ENCODE measurements around the gene SDC4. TPM values are rescaled to one million over a fixed set of nuclear protein-coding genes. Genes with fewer than 3 reads are reported as not detected.
A peak's percentile ranks its signal among the peaks of the same experiment; 100 is the strongest.

SDC4 gene
- total and polyA plus RNA-seq, 4 donors: 19.2 to 114 (median 50.9) TPM

DNA sequence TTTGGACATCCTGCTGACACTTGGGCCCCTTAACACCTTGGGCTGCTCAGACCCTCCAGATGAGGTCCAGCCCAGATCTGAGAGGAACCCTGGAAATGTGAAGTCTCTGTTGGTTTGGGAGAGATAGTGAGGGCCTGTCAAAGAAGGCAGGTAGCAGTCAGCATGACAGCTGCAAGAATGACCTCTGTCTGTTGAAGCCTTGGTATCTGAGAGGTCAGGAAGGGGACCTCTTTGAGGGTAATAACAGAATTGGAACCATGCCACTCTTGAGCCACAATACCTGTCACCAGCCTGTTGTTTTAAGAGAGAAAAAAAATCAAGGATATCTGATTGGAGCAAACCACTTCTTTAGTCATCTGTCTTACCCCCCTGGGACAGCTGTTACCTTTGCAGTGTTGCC is 18.9 kb upstream of the SDC4 start:
- Histone ChIP-seq H3K9me3 (ENCODE audit: control insufficient read depth, low read length) (no peaks in the 10 kb centered on the region), H3K27me3 (ENCODE audit: control insufficient read depth in 1 of 2, insufficient read depth in 2 of 2, low read length in 1 of 2) (no peaks in the 10 kb centered on the region), H3K36me3 (ENCODE audit: control insufficient read depth in 1 of 2, insufficient read depth in 2 of 2, low read length in 1 of 2) (peaks cover 3 to 11% of the 10 kb centered on the region in 2 donors), H3K4me1 (ENCODE audit: control insufficient read depth in 1 of 2, insufficient read depth in 2 of 2, low read length in 2 of 2) (no peaks in the 10 kb centered on the region), H3K27ac (ENCODE audit: low read depth in 1 of 2, low read length in 2 of 2) (no peak overlapping the region), H3K4me3 (ENCODE audit: low read length in 2 of 2) (no peak overlapping the region)
- intact Hi-C loops (cut with DNase I): no loop called here
- ATAC-seq (ENCODE audit: low FRiP score) (no peak), DNase-seq (no peak)

DNA sequence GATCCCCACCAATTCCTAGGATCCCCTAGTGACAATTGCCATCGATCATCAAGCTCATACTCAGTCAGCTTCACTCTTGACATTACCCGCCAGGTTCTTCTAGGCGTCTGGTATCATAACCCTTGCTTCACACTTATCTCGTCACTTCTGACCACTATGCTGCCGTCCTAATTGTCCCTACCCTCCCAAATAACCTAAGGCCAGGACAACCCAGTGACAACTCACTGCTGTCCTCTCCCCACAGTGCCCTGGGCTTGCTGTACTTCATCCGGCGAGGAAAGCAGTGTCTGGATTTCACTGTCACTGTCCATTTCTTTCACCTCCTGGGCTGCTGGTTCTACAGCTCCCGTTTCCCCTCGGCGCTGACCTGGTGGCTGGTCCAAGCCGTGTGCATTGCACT is 18.4 kb upstream of the SDC4 start:
- peaks cover 3 to 11% of the 10 kb centered on the region in 2 donors for H3K36me3 ChIP-seq (ENCODE audit: control insufficient read depth in 1 of 2, insufficient read depth in 2 of 2, low read length in 1 of 2)
- no peak for DNase-seq

GRCh38 chr20:45366192-45366591 is 18.0 kb upstream of the SDC4 start:
- Histone ChIP-seq H3K4me3 (ENCODE audit: low read length in 2 of 2) (no peak overlapping the region), H3K9me3 (ENCODE audit: control insufficient read depth, low read length) (no peaks in the 10 kb centered on the region), H3K4me1 (ENCODE audit: control insufficient read depth in 1 of 2, insufficient read depth in 2 of 2, low read length in 2 of 2) (no peaks in the 10 kb centered on the region), H3K27me3 (ENCODE audit: control insufficient read depth in 1 of 2, insufficient read depth in 2 of 2, low read length in 1 of 2) (no peaks in the 10 kb centered on the region), H3K27ac (ENCODE audit: low read depth in 1 of 2, low read length in 2 of 2) (no peak overlapping the region), H3K36me3 (ENCODE audit: control insufficient read depth in 1 of 2, insufficient read depth in 2 of 2, low read length in 1 of 2) (peaks cover 3 to 11% of the 10 kb centered on the region in 2 donors)
- DNase-seq (no peak), ATAC-seq (ENCODE audit: low FRiP score) (no peak)
- WGBS, 2 donors: 46 to 63% methylated on average over 1 of the region's 1 CpG
- intact Hi-C loops (cut with DNase I): no loop called here

More for the DNA sequence above, 18.4 kb upstream of the SDC4 start:
- intact Hi-C loops (cut with DNase I): no loop called here
- ATAC-seq (ENCODE audit: low FRiP score): no peak
- Histone ChIP-seq H3K4me3 (ENCODE audit: low read length in 2 of 2) (no peak overlapping the region), H3K27me3 (ENCODE audit: control insufficient read depth in 1 of 2, insufficient read depth in 2 of 2, low read length in 1 of 2) (no peaks in the 10 kb centered on the region), H3K9me3 (ENCODE audit: control insufficient read depth, low read length) (no peaks in the 10 kb centered on the region), H3K27ac (ENCODE audit: low read depth in 1 of 2, low read length in 2 of 2) (no peak overlapping the region), H3K4me1 (ENCODE audit: control insufficient read depth in 1 of 2, insufficient read depth in 2 of 2, low read length in 2 of 2) (no peaks in the 10 kb centered on the region)
- WGBS, 2 donors: 83 to 91% methylated on average over 11 of the region's 11 CpGs

GRCh38 chr20:45365444-45365970 is 17.3 kb upstream of the SDC4 start:
- intact Hi-C loops (cut with DNase I): no loop called here
- H3K27ac ChIP-seq (ENCODE audit: low read depth in 1 of 2, low read length in 2 of 2): no peak overlapping the region

DNA sequence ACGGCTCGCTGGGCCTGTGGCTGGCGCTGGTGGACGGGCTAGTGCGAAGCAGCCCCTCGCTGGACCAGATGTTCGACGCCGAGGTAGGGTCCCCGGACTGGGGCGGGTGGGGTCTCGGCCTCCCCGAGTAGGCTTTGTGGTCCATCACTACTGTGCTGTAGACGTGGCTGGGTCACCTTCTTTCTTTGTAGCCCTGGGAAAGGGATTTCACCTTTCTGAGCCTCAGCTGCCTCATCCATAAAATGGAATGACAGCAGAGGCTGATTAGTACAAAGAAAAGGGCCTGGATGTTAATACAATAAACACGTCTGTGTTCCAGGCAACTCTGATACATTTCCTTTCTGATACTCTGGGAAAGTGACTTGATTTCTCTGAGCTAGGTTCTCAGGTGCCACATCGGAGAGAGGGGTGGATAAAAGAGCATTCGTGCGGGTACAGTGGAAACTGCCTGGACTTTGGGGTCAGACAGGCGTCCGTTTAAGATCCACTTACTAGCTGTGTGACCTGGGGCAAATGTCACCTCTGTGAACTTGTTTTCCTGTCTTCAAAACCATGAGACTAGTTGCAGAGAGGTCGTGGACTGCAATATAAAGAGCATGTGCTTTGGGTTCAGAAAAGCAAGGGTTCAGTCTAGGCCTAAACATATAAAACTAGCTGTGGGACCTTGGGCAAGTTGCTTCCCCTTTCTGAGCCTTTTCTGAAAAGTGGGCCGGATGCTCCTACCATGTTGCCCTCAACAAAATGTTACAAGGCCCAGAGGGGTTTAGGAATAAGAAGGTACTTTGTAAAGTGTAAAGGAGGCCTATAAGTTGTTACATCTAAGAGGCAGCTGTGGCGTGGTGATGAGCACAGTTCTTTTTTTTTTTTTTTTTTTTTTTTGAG is 15.6 kb upstream of the SDC4 start:
- Histone ChIP-seq H3K27ac (ENCODE audit: low read depth in 1 of 2, low read length in 2 of 2) (no peak overlapping the region), H3K4me1 (ENCODE audit: control insufficient read depth in 1 of 2, insufficient read depth in 2 of 2, low read length in 2 of 2) (peaks cover 0 to 1% of the 10 kb centered on the region in 2 donors), H3K4me3 (ENCODE audit: low read length in 2 of 2) (peak overlapping the region; percentile 32 to 59), H3K27me3 (ENCODE audit: control insufficient read depth in 1 of 2, insufficient read depth in 2 of 2, low read length in 1 of 2) (no peaks in the 10 kb centered on the region), H3K36me3 (ENCODE audit: control insufficient read depth in 1 of 2, insufficient read depth in 2 of 2, low read length in 1 of 2) (peaks cover 3 to 11% of the 10 kb centered on the region in 2 donors), H3K9me3 (ENCODE audit: control insufficient read depth, low read length) (no peaks in the 10 kb centered on the region)
- intact Hi-C loops (cut with DNase I): loop anchor here (1.0 to 5.0 kb wide), 2 partner anchors 16 to 42 kb away; partner anchors contain the start of gene SDC4 (in 1 of the 2)
- 18 to 20% methylated on average over 23 of the region's 23 CpGs for WGBS, 2 donors
- DNase-seq (no peak), ATAC-seq (ENCODE audit: low FRiP score) (no peak)

More at GRCh38 chr20:45365444-45365970, 17.3 kb upstream of the SDC4 start:
- ATAC-seq (ENCODE audit: low FRiP score) (no peak), DNase-seq (no peak)
- no peak overlapping the region for H3K4me3 ChIP-seq (ENCODE audit: low read length in 2 of 2)
- H3K27me3 ChIP-seq (ENCODE audit: control insufficient read depth in 1 of 2, insufficient read depth in 2 of 2, low read length in 1 of 2): no peaks in the 10 kb centered on the region
- peaks cover 3 to 11% of the 10 kb centered on the region in 2 donors for H3K36me3 ChIP-seq (ENCODE audit: control insufficient read depth in 1 of 2, insufficient read depth in 2 of 2, low read length in 1 of 2)
- H3K4me1 ChIP-seq (ENCODE audit: control insufficient read depth in 1 of 2, insufficient read depth in 2 of 2, low read length in 2 of 2): no peaks in the 10 kb centered on the region
- H3K9me3 ChIP-seq (ENCODE audit: control insufficient read depth, low read length): no peaks in the 10 kb centered on the region
- 88 to 89% methylated on average over 5 of the region's 5 CpGs for WGBS, 2 donors

DNA sequence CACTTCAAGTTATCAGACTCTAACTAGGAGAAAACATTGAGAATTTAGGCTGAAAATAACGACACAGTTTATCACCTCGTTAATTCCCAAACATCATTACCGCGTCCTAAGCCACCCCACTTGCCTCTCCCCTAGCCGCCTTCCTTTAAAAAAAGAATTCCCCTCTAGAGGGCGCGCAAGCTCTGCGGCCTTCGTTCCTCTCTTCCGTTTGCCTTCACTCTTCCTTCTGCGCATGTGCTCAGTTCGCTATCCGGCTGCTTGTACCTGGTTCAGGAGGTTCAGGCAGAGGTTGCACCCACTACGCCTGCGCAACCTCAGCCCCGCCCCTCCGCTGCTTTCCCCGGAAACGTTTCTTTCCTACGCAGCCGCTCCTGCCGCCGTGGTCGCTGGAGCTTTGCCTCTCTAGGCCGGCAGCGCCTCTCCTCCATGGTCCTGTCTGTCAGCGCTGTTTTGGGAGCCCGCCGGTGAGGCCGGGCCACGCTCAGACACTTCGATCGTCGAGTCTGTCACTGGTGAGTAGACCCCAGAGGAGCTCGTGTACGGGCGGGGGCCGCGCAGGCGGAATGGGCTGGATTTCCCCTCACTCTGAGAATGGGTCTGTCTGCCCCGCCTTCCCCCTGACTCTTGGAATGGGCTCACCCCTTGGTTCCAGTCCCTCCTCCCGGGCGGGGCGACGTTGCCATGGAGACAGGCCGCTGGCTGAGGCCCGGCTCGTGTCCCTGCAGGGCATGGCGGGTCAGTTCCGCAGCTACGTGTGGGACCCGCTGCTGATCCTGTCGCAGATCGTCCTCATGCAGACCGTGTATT is 14.8 kb upstream of the SDC4 start, which contains the start of gene SYS1:
Gene SYS1 (plus strand): TSS at position 353 of the 807 bp plus-strand sequence. CDS start 376 bp downstream, at position 729.
- H3K9me3 ChIP-seq (ENCODE audit: control insufficient read depth, low read length): no peaks in the 10 kb centered on the region
- H3K36me3 ChIP-seq (ENCODE audit: control insufficient read depth in 1 of 2, insufficient read depth in 2 of 2, low read length in 1 of 2): peaks cover 3 to 11% of the 10 kb centered on the region in 2 donors
- peak within 1 kb of the TSS; percentile 73 to 87 for H3K27ac ChIP-seq (ENCODE audit: low read depth in 1 of 2, low read length in 2 of 2)
- H3K4me1 ChIP-seq (ENCODE audit: control insufficient read depth in 1 of 2, insufficient read depth in 2 of 2, low read length in 2 of 2): peaks cover 0 to 2% of the 10 kb centered on the region in 2 donors
- 0% methylated on average over 52 to 55 of the region's 55 CpGs for WGBS, 2 donors
- intact Hi-C loops (cut with DNase I): loop anchor here (1.0 to 5.0 kb wide), 2 partner anchors 15 to 41 kb away; partner anchors contain the start of gene SDC4 (in 1 of the 2)
- H3K4me3 ChIP-seq (ENCODE audit: low read length in 2 of 2): peak within 1 kb of the TSS; percentile 59 to 88
- ATAC-seq (ENCODE audit: low FRiP score): peak; percentile 97
- no peaks in the 10 kb centered on the region for H3K27me3 ChIP-seq (ENCODE audit: control insufficient read depth in 1 of 2, insufficient read depth in 2 of 2, low read length in 1 of 2)
- DNase-seq: peak; percentile 99 to 100

GRCh38 chr20:45361793-45362192 is 13.6 kb upstream of the SDC4 start:
- ATAC-seq (ENCODE audit: low FRiP score) (no peak), DNase-seq (no peak)
- no peaks in the 10 kb centered on the region for H3K9me3 ChIP-seq (ENCODE audit: control insufficient read depth, low read length)
- H3K36me3 ChIP-seq (ENCODE audit: control insufficient read depth in 1 of 2, insufficient read depth in 2 of 2, low read length in 1 of 2): peaks cover 2 to 4% of the 10 kb centered on the region in 2 donors
- no peak overlapping the region for H3K4me3 ChIP-seq (ENCODE audit: low read length in 2 of 2)
- 80 to 82% methylated on average over 6 of the region's 6 CpGs for WGBS, 2 donors
- H3K27me3 ChIP-seq (ENCODE audit: control insufficient read depth in 1 of 2, insufficient read depth in 2 of 2, low read length in 1 of 2): no peaks in the 10 kb centered on the region
- H3K27ac ChIP-seq (ENCODE audit: low read depth in 1 of 2, low read length in 2 of 2): no peak overlapping the region
- intact Hi-C loops (cut with DNase I): loop anchor here in 1 of 2 donors (5.0 kb wide), 1 partner anchor 39 kb away; no protein-coding TSS in a partner anchor
- H3K4me1 ChIP-seq (ENCODE audit: control insufficient read depth in 1 of 2, insufficient read depth in 2 of 2, low read length in 2 of 2): peaks cover 0 to 2% of the 10 kb centered on the region in 2 donors

DNA sequence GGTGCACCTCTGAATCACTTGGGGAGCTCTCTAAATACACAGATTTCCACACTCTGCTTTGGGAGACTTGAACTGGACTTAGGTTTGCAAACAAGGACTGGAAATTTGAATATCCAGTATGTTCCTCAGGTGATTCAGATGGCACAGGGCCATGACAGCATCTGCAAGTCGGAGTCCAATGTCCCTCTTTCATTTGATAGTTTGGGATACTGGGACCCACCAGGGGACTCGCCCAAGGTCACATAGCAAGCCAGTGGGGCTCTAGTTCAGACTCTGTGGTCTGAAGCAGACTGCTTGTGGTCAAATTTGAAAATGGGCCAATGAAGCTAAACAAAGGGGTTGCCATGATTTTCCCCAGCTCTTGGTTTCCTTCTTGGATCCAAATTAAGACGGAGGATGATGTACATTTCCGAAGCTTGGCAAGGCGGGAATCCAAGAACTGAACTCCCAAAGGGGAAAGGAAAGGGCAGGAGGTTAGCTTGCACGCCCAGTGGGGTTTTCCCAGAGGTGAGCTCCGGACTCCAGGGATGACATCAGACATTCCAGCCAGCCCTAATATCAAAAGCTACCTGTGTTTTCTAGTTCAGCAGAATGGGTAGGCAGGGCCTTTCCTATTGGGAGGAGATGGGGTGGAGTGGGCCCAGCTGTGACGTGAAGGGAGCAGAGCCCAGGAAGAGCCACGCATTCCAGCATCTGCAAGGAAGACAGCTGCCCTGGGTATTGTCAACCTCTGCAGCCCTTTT is 11.4 kb upstream of the SDC4 start:
- H3K27ac ChIP-seq (ENCODE audit: low read depth in 1 of 2, low read length in 2 of 2): peak overlapping the region; percentile 50 to 89
- H3K9me3 ChIP-seq (ENCODE audit: control insufficient read depth, low read length): no peaks in the 10 kb centered on the region
- 78 to 79% methylated on average over 9 of the region's 9 CpGs for WGBS, 2 donors
- DNase-seq (no peak), ATAC-seq (ENCODE audit: low FRiP score) (no peak)
- H3K36me3 ChIP-seq (ENCODE audit: control insufficient read depth in 1 of 2, insufficient read depth in 2 of 2, low read length in 1 of 2): no peaks in the 10 kb centered on the region
- intact Hi-C loops (cut with DNase I): loop anchor here (5.0 kb wide), 2 partner anchors 37 to 613 kb away; partner anchors contain the start of gene ZNF335 (in 1 of the 2)
- H3K4me1 ChIP-seq (ENCODE audit: control insufficient read depth in 1 of 2, insufficient read depth in 2 of 2, low read length in 2 of 2): peaks cover 0 to 2% of the 10 kb centered on the region in 2 donors
- H3K4me3 ChIP-seq (ENCODE audit: low read length in 2 of 2): no peak overlapping the region
- no peaks in the 10 kb centered on the region for H3K27me3 ChIP-seq (ENCODE audit: control insufficient read depth in 1 of 2, insufficient read depth in 2 of 2, low read length in 1 of 2)

All from aorta (tissue), 5 donors.